Head of caudate nucleus (tissue), 42 donors: ENCODE results near the gene NSD1.
"Not testable (repeated sequence)": the region's sequence is repeated elsewhere in the genome, so short reads cannot be mapped to it uniquely, and the experiment has no call there.

Experiments
- DNase-seq, 42 donors: peaks; one replicate each; pipeline versions ENCODE4 v3.0.0 to v3.0.0-alpha.2; 2020 to 2021; ENCODE audit warnings: mixed read lengths in 7 of 42
- intact Hi-C: fragments of 100-400 bp; cut with DNase I; formaldehyde crosslinking; loops from one replicate; pipeline ENCODE4 v1.15.0; 2022

The NSD1 gene

DNA sequence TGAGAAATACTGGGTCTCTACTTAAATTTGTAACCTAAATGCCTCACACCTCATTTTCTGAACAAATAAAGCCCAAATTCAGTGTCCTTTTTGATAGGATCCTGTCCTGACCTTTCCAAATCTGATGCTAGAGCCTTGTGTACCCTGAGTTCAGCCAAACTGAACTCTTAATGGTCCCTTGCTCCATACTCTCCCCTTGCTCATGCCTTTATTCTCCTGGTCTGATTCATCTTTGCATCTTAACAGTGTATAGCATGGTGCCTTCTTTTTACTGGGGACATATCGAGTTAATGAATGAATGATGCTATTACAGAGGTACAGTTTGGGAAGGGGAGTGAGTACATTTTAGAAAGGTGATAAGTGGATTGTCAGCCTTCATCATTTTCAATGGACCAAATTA is 9.2 kb downstream of the NSD1 start:
- DNase-seq = no peak
- intact Hi-C loops = no loop called here

DNA sequence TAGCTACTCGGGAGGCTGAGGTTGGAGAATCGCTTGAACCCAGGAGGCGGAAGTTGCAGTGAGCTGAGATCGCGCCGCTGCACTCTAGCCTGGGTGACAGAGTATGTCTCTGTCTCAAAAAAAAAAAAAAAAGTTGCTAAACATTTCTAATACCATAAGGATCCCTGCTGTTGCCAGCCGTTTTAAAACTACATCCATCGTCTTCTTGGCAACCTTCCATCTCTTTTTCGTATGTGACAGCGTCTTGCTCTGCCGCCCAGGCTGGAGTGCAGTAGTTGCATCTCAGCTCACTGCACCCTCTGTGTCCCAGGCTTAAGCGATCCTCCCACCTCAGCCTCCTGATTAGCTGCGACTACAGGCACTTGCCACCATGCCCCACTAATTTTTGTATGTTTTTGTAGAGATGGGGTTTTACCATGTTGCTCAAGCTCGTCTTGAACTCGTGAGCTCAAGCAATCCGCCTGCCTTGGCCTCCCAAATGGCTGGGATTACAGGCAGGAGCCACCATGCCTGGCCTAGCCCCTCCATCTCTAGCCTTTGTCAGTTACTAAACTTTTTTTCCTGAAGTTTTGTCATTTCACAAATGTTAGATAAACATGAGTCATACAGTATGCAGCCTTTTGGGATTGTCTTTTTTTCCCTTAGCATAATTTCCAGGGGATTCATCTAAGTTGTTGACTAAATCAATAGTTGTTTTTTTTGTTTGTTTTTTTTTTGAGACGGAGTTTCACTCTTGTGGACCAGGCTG is 13.5 kb downstream of the NSD1 start:
- peak in 9 of 42 donors; percentile 14 to 35 (median 30) for DNase-seq
- intact Hi-C loops = no loop called here

DNA sequence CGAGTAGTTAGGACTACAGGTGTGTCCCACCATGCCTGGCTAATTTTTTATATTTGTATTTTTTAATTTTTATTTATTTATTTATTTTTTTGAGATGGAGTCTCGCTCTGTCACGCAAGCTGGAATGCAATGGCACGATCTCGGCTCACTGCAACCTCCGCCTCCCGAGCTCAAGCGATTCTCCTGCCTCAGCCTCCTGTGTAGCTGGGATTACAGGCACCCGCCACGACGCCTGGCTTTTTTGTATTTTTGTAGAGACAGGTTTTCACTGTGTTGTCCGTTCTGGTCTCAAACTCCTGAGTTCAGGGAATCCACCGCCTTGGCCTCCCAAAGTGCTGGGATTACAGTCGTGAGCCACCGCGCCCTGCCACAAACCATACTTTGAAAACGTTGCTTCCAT is 16.5 kb downstream of the NSD1 start:
- intact Hi-C loops = not testable (repeated sequence)
- DNase-seq = peak in 4 of 42 donors; percentile 8 to 32 (median 28)

DNA sequence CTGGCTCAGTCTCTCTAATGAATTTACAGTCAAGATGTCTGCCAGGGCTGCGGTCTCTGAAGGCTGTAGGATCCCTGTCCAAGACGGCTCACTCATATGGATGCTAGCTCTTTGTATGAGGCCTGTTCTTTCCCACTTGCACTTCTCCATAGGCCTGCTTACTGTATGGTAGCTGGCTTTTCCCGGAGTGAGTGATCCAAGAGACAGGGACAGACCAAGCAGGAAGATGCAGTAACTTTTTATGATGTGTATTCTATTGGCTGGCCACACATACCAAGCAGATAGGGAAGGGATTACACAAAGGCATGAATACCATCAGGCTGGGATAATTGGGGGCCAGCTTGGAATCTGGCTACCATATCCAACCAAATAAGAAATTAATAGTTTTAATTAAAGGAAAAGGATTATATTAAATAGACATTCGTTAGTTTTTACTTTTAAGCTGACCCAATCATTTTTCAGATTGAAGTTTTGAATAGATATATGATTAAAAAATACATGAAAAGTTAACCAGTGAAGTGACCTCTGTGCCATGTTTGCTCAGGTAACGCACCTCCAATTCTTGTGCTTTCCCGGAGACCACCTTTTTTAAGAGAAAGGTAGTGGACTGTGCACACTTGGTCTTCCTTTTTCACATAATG is 20.6 kb downstream of the NSD1 start:
- peak in 3 of 42 donors; percentile 1 to 27 (median 11) for DNase-seq
- intact Hi-C loops = no loop called here

DNA sequence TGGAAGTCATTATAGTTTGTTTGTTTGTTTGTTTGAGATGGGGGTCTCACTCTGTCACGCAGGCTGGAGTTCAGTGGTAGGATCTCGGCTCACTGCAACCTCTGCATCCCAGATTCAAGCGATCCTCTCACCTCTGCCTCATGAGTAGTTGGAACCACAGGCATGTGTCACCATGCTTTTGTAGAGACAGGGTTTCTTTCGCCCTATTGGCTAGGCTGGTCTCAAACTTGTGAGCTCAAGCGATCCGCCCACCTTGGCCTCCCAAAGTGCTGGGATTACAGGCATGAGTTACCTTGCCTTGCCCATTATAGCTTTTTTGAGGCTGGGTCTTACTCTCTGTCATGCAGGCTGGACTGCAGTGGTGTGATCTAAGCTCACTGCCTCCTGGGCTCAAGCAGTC is 28.8 kb downstream of the NSD1 start:
- peak in 4 of 42 donors; percentile 11 to 26 (median 18) for DNase-seq
- intact Hi-C loops = no loop called here

DNA sequence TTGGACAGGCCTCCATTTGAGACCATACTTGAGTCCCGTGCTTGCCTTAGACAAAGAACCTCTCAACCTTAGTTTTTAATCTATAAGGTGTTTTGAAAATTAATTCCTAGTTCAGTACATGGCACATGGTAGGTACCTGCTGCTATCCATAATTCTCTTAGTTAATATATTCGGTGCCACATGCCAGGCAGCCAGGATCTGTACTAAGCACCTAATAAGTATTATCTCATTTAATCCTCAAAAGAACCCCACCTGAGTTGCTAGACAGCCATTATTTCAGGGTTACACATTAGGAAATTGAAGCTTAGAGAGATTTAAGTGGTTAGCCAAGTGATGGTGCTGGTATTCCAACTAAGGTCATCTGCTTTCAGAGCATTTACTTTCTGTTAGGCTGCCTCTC is 29.9 kb downstream of the NSD1 start:
- peak in 1 of 42 donors; percentile 13 for DNase-seq
- intact Hi-C loops = no loop called here

DNA sequence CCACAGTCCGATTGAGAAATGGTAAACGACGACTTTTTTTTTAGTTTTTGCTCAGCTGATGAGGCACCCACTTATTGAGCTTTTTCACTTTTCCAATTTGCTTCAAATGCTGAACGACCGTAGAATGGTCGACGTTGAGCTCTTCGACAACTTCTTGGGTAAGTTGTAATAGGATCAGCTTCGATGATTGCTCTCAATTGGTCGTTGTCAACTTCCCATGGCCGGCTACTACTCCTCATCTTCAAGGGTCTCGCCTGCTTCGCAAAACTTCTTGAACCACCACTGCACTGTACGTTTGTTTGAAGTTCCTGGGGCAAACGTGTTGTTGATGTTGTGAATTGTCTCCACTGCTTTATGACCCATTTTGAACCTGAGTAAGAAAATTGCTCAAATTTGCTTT is 35.7 kb downstream of the NSD1 start:
- intact Hi-C loops = no loop called here
- DNase-seq = peak in 3 of 42 donors; percentile 18 to 20 (median 20)

DNA sequence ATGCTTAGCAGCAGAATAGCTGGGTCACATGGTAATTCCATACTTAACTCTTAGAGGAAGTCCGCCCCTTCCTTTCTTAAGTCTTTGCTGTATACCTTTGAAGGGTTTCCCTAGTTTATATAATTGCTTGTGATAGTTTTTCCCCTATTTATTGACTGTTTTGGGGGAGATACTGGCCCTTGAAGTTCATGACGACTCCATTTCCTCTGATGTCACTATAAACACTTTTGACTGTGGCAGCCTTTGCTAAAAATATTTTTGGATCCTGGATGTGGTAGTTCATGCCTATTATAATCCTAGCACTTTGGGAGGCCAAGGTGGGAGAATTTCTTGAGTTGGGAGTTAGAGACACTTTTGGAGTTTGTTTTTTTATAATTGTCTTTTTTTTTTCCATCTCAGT is 38.4 kb downstream of the NSD1 start:
- intact Hi-C loops = no loop called here
- DNase-seq = peak in 1 of 42 donors; percentile 28

DNA sequence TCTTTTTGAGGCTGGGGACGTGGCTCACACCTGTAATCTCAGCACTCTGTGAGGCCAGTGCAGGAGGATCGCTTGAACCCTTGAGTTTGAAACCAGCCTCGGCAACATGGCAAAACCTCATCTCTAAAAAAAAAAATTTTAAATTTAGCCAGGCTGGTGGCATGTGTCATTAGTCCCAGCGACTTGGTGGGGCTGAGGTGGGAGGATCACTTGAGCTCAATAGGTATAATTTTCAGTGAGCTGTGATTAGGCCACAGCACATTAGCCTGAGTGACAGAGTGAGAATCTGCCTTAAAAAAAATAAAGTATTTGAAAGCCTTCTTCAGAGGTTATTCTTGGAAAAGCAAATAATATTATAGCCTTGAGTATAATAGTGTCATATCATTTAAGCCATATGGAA is 41.8 kb downstream of the NSD1 start:
- DNase-seq = peak in 20 of 42 donors; percentile 9 to 64 (median 28)
- intact Hi-C loops = no loop called here

DNA sequence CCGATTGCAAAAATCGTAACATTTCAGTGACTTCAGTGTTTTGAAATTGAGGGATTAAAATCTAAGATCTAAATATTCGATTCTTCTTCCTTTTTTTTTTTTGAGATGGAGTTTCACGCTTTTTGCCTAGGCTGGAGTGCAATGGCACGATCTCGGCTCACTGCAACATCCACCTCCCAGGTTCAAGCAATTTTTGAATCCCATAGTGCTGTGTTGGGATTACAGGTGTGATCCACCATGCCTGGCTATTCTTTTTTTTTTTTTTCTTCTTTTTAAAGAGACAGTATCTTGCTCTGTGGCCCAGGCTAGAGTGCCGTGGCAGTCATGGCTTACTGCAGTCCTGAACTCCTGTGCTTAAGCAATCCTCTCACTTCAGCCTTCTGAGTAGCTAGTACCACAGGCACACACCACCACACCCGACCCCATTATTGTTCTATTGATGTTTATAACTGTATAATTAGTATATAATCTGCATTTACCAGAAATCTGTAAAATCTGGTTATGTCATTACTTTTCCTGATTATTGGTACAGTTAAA is 42.7 kb downstream of the NSD1 start:
- peak in 4 of 42 donors; percentile 8 to 30 (median 13) for DNase-seq
- intact Hi-C loops = no loop called here

DNA sequence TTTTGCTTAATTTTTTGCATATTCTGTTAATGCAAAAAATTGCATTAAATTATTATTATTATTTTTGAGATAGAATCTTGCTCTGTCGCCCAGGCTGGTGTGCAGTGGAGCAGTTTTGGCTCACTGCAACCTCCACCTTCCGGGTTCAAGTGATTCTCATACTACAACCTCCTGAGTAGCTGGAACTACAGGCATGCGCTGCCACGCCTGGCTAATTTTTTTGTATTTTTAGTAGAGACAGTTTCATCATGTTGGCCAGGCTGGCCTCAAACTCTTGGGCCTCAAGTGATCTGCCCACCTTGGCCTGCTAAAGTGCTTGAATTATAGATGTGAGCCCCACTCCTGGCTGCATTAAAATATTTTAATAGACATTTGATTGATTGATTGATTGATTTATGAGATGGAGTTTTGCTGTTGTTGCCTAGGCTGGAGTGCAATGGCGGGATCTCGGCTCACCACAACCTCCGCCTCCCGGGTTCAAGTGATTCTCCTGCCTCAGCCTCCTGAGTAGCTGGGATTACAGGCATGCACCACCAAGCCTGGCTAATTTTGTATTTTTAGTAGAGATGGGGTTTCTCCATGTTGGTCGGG is 44.4 kb downstream of the NSD1 start:
- DNase-seq = peak in 1 of 42 donors; percentile 20
- intact Hi-C loops = not testable (repeated sequence)

DNA sequence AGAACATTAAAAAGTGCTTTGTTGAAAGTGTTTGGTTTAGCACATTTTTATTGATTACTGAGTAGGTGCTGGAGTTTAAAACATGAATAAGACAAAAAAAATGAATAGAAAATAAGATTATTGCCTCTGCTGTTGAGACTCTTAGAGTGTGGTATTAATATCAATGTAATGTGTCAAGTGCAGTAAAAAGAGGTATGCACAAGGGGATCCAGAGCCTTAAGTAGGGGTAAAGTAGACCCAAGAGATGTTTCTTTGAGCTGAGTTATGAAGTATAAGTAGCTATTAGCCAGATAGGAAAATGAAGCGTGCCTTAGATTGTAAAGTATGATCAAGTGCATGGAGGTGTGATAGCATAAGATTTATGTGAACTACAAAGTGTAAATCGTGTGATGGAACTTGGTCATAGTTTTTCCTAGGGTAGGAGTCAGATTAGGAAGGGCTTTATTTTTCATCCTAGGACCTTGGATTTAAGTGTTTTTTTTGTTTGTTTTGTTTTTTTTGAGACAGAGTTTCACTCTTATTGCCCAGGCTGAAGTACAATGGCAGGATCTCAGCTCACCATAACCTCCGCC is 45.2 kb downstream of the NSD1 start:
- no peak for DNase-seq
- intact Hi-C loops = no loop called here

DNA sequence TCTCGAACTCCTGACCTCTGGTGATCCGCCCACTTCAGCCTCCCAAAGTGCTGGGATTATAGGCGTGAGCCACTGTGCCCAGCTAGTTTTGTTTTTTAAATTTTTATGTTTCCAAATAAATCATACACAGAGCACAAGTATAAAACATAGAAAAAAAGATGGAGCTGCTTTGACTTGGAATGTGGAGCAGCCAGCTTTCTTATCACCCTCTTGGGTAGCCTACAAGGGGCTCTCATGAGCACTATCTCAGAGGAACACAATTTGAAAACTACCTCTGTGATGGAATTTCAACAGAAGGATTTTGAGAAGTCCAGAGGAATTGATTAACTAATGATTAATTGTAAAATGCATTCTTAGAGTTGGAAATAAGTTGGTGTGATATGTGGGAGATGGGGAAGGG is 45.9 kb downstream of the NSD1 start:
- intact Hi-C loops = no loop called here
- no peak for DNase-seq

DNA sequence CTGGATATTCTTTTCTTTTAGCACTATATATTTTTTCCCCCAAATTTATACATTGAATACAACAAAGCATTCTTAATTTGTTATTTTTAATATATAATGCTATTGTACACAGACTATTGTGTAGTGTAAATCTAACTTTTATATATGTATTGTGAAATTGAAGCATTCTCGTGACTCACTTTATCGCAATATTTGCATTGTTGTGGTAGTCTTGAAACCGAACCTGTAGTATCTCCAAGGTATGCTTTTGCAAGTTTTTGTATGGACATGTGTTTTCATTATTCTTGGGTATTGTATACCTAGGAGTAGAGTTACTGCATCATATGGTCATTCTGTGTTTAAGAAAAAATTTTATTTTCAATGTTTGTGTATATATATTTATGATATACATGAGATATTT is 49.6 kb downstream of the NSD1 start:
- DNase-seq = no peak
- intact Hi-C loops = no loop called here

DNA sequence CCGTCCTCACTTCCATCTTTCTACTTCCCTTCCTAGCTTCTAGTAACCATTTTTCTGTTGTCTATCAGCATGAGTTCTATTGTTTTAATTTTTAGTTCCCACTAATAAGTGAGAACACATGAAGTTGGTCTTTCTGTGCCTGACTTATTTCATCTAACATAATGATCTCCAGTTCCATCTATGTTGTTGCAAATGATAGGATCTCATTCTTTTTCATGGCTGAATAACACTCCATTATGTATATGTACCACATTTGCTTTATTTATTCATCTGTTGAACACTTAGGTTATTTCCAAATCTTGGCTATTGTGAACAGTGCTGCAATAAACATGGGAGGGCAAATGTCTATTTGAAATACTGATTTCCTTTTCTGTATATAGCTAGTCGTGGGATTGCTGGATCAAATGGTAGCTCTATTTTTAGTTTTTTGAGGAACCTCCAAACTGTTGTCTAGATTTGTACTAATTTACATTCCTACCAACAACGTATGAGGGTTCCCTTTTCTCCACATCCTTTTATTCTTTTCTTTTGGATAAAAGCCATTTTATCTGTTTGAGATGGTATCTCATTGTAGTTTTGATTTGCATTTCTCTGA is 50.3 kb downstream of the NSD1 start:
- intact Hi-C loops = no loop called here
- DNase-seq = no peak

DNA sequence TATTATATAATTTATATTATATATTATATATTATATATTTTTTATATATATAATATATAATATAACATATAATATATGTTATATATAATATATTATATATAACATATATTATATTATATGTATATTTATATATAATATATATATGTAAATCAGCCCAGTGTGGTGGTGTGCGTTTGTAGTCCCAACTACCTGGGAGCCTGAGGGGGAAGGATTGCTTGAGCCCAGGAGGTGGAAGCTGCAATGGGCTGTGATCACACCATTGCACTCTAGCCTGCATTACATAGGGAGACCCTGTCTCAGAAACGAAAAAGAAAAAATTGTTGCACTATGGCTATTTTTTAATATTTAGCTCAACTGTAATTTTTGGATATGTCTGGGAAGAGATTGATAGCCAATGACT is 52.4 kb downstream of the NSD1 start:
- intact Hi-C loops = no loop called here
- no peak for DNase-seq

DNA sequence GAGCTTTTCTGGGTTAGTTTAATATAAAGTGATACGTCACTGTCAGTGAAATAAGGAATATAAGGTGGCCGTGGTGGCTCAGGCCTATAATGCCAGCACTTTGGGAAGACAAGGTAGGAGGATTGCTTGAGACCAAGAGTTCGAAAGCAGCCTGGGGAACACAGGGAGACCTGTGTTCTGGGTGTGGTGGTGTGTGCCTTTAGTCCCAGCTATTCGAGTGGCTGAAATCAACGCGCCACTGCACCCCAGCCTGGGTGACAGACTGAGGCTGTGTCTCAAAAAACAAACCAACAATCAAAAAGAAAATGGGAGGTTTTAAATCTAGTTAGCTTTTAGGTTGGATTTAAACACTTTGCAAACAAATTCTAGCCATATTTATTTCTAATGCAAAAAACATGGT is 53.1 kb downstream of the NSD1 start:
- DNase-seq = no peak
- intact Hi-C loops = no loop called here

DNA sequence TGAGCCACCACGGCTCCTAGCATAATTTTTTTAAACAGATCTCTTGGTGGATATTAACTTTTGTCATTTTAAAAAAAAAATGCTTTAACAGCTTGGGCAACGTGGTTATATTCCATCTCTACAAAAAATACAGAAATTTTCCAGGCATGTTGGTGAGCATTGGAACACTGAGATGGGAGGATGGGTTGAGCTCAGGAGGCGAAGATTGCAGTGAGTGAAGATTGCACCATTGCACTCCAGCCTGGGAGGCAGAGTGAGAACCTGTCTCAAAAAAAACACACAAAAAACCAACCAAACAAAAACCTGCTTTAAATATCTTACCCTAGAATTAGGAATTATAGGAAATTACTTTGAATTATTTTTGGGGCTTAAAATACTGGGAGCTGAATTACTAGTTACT is 55.2 kb downstream of the NSD1 start:
- DNase-seq = no peak
- intact Hi-C loops = no loop called here

DNA sequence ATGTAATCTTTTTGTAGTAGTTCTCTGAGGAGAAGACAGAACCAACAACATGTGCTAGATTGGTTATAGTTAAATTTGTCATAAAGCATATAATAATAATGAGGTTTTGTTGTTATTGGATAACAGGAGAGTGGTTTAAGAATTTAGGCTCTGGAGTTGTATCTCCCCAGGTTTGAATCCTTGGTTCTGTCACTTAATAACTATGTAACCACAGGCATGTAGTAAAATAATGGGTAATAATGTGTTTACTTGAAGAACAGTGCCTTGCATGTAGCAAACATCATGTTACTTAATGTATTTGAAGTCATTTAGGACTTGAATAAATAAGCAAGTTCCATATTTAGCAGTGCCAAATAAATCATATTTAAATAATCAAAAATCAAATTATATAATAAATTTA is 55.8 kb downstream of the NSD1 start:
- intact Hi-C loops = no loop called here
- DNase-seq = no peak

DNA sequence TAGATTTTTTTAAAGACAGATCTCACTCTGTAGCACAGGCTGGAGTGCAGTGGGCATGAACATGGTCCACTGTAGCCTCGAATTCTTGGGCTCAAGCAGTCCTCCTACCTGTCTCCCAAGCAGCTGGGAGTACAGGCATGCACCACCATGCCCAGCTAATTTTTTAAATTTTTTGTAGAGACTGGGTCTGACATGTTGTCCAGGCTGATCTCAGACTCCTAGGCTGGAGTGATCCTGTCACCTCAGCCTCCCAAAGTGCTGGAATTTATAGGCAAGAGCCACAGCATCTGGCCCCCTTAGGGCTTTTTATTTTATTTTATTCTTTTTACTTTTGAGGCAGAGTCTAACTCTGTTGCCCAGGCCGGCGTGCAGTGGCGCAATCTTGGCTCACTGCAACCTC is 56.4 kb downstream of the NSD1 start:
- no peak for DNase-seq
- intact Hi-C loops = no loop called here
